H1 (cell line): ENCODE results near the gene NMRK1. TPM values are rescaled to one million over a fixed set of nuclear protein-coding genes. Genes with fewer than 3 reads are reported as not detected.

Source experiments
- CTCF ChIA-PET: fragments of 300-600 bp; sonication (Branson Sonifier 250); formaldehyde crosslinking; loops from one replicate; lab custom pipeline; 2021; ENCODE audit not compliant: partially characterized antibody; lab: Charles Lee
- POLR2A ChIA-PET: fragments of 300-600 bp; sonication (Branson Sonifier 250); formaldehyde crosslinking; loops from one replicate; lab custom pipeline; 2021; ENCODE audit warnings: inconsistent platforms; ENCODE audit not compliant: partially characterized antibody; lab: Charles Lee
- DNase-seq, 2 experiments: peaks; one replicate each; pipeline versions ENCODE4 v3.0.0 to v3.0.0-alpha.2; 2010 to 2022; ENCODE audit warnings: low spot score in 2 of 2, low read depth in 1 of 2, mixed read lengths in 1 of 2
- FAIRE-seq: peaks from 2 replicates; lab custom pipeline; 2011; peaks lifted over from hg19 to GRCh38; lab: Jason Lieb, UNC
- H2AFZ ChIP-seq: 2 replicates; pipeline ENCODE4 v1.8.1; 2012; ENCODE audit warnings: low read length, inconsistent platforms
- H2AK5ac ChIP-seq: 2 replicates; pipeline ENCODE4 v1.6.1; 2013; ENCODE audit warnings: low read depth, low read length
- H2BK120ac ChIP-seq: replicated peaks from 2 replicates; pipeline ENCODE3; 2013; ENCODE audit warnings: low read depth, low read length, inconsistent platforms
- H2BK12ac ChIP-seq: 2 replicates; pipeline ENCODE4 v1.6.1; 2013; ENCODE audit warnings: low read depth, low read length
- H2BK15ac ChIP-seq: 2 replicates; pipeline ENCODE4 v1.6.1; 2013; ENCODE audit warnings: low read length
- H2BK20ac ChIP-seq: 2 replicates; pipeline ENCODE4 v1.6.1; 2013; ENCODE audit warnings: low read length
- H2BK5ac ChIP-seq: 2 replicates; pipeline ENCODE4 v1.6.1; 2013; ENCODE audit warnings: low read depth, low read length
- H3K14ac ChIP-seq: 2 replicates; pipeline ENCODE4 v1.6.1; 2013; ENCODE audit warnings: inconsistent platforms; ENCODE audit not compliant: insufficient read length
- H3K18ac ChIP-seq: 2 replicates; pipeline ENCODE4 v1.6.1; 2013; ENCODE audit warnings: low read length; ENCODE audit errors: extremely low read depth
- H3K23ac ChIP-seq: 2 replicates; pipeline ENCODE4 v1.6.1; 2013; ENCODE audit warnings: inconsistent platforms; ENCODE audit not compliant: insufficient read length
- H3K23me2 ChIP-seq: 2 replicates; pipeline ENCODE4 v1.6.1; 2013; ENCODE audit warnings: low read depth, low read length
- H3K27ac ChIP-seq: 2 replicates; pipeline ENCODE4 v1.6.1; 2011; ENCODE audit warnings: low read depth, low read length, inconsistent platforms
- H3K27me3 ChIP-seq, 4 experiments: replicated peaks in 1 of 4; 1 replicate in 1 of 4; 2 replicates in 3 of 4; pipeline versions ENCODE4 v1.6.1 to v1.8.1; 2011 to 2013; ENCODE audit warnings: low read length in 3 of 4, mild to moderate bottlenecking in 3 of 4, inconsistent platforms in 2 of 4, mixed read lengths in 2 of 4, moderate library complexity in 1 of 4; ENCODE audit not compliant: control insufficient read depth in 3 of 4, insufficient read depth in 3 of 4; ENCODE audit errors: extremely low read depth in 1 of 4
- H3K36me3 ChIP-seq, 4 experiments: 2 replicates each; pipeline versions ENCODE4 v1.6.1 to v1.8.1; 2011 to 2013; ENCODE audit warnings: mild to moderate bottlenecking in 4 of 4, low read length in 3 of 4, moderate library complexity in 2 of 4, control low read depth in 1 of 4, inconsistent platforms in 1 of 4; ENCODE audit not compliant: insufficient read depth in 4 of 4, control insufficient read depth in 2 of 4
- H3K4ac ChIP-seq: replicated peaks from 2 replicates; pipeline ENCODE3; 2013; ENCODE audit warnings: low read length, low read depth, mixed read lengths, inconsistent platforms; ENCODE audit not compliant: insufficient read length
- H3K4me1 ChIP-seq, 4 experiments: replicated peaks in 1 of 4; 1 replicate in 1 of 4; 2 replicates in 3 of 4; pipeline versions ENCODE4 v1.6.1 to v1.8.1; 2011 to 2013; ENCODE audit warnings: low read length in 3 of 4, inconsistent platforms in 2 of 4, mixed read lengths in 1 of 4; ENCODE audit not compliant: insufficient read depth in 4 of 4, control insufficient read depth in 3 of 4
- H3K4me2 ChIP-seq, 2 experiments: 2 replicates each; pipeline versions ENCODE4 v1.6.1 to v1.8.1; 2011 to 2013; ENCODE audit warnings: low read depth in 2 of 2, low read length in 2 of 2, control low read depth in 1 of 2, inconsistent platforms in 1 of 2, mild to moderate bottlenecking in 1 of 2; ENCODE audit not compliant: insufficient read depth in 1 of 2
- H3K4me3 ChIP-seq, 4 experiments: fragments of 200-600, 300-600 bp in 1 of 4; sonication (generic), shearing (Covaris generic), sonication (Bioruptor Twin) in 1 of 4; 2 replicates each; pipeline versions ENCODE4 v1.5.1 to v1.8.1; 2011 to 2016; ENCODE audit warnings: low read length in 4 of 4, low read depth in 3 of 4, control low read depth in 2 of 4, inconsistent platforms in 2 of 4, mild to moderate bottlenecking in 2 of 4, mixed read lengths in 1 of 4, moderate library complexity in 1 of 4; ENCODE audit not compliant: insufficient read depth in 2 of 4; ENCODE audit errors: extremely low read depth in 1 of 4
- H3K56ac ChIP-seq: replicated peaks from 2 replicates; pipeline ENCODE3; 2013; ENCODE audit warnings: low read depth, mild to moderate bottlenecking, mixed read lengths, low read length, inconsistent platforms; ENCODE audit not compliant: insufficient read length
- H3K79me1 ChIP-seq: 2 replicates; pipeline ENCODE4 v1.6.1; 2013; ENCODE audit warnings: low read depth, low read length, control low read depth
- H3K79me2 ChIP-seq, 2 experiments: 2 replicates each; pipeline versions ENCODE4 v1.6.1 to v1.8.1; 2012 to 2013; ENCODE audit warnings: low read length in 2 of 2, mild to moderate bottlenecking in 2 of 2, inconsistent platforms in 1 of 2; ENCODE audit not compliant: insufficient read depth in 2 of 2, control insufficient read depth in 1 of 2
- H3K9ac ChIP-seq, 4 experiments: replicated peaks in 1 of 4; 1 replicate in 1 of 4; 2 replicates in 3 of 4; pipeline versions ENCODE4 v1.6.1 to v1.8.1; 2011 to 2013; ENCODE audit warnings: low read depth in 3 of 4, low read length in 3 of 4, control low read depth in 2 of 4, mild to moderate bottlenecking in 2 of 4, moderate library complexity in 2 of 4, inconsistent platforms in 1 of 4; ENCODE audit errors: extremely low read depth in 1 of 4
- H3K9me3 ChIP-seq, 2 experiments: 2 replicates each; pipeline versions ENCODE4 v1.6.1 to v1.8.1; 2012 to 2013; ENCODE audit warnings: mild to moderate bottlenecking in 2 of 2, moderate library complexity in 2 of 2, control low read depth in 1 of 2, inconsistent platforms in 1 of 2, low read depth in 1 of 2, low read length in 1 of 2, mixed read lengths in 1 of 2; ENCODE audit not compliant: insufficient read depth in 2 of 2
- H4K20me1 ChIP-seq, 2 experiments: replicated peaks in 1 of 2; 2 replicates each; pipeline versions ENCODE3 to v1.8.1; 2011 to 2013; ENCODE audit warnings: inconsistent platforms in 2 of 2, low read length in 2 of 2, mild to moderate bottlenecking in 1 of 2; ENCODE audit not compliant: insufficient read depth in 2 of 2, control insufficient read depth in 1 of 2
- H4K5ac ChIP-seq: 2 replicates; pipeline ENCODE4 v1.6.1; 2013; ENCODE audit warnings: low read length, low read depth, mixed read lengths, inconsistent platforms; ENCODE audit not compliant: insufficient read length
- H4K8ac ChIP-seq: 2 replicates; pipeline ENCODE4 v1.8.0; 2013; ENCODE audit warnings: mild to moderate bottlenecking, moderate library complexity, low read length, inconsistent platforms; ENCODE audit not compliant: insufficient read depth; ENCODE audit errors: extremely low read depth
- H4K91ac ChIP-seq: replicated peaks from 2 replicates; pipeline ENCODE3; 2013; ENCODE audit warnings: low read length, mixed read lengths, inconsistent platforms; ENCODE audit not compliant: insufficient read length
- CREB1 ChIP-seq: IDR thresholded peaks from 2 replicates; pipeline ENCODE4 v1.6.1; 2012; ENCODE audit warnings: inconsistent platforms
- CTBP2 ChIP-seq: IDR thresholded peaks from 2 replicates; pipeline ENCODE4 v1.7.0; 2011; ENCODE audit warnings: borderline replicate concordance, mild to moderate bottlenecking, moderate library complexity, mixed read lengths, low read length; ENCODE audit not compliant: insufficient read depth, insufficient read length
- KDM4A ChIP-seq: IDR thresholded peaks from one replicate; pipeline ENCODE4 v1.7.1; 2012; ENCODE audit warnings: low read depth, mild to moderate bottlenecking, moderate library complexity, low read length, inconsistent platforms; ENCODE audit not compliant: severe bottlenecking
- SUZ12 ChIP-seq: fragments of 200-600 bp; sonication (generic); IDR thresholded peaks from 2 replicates; pipeline ENCODE4 v1.6.1; 2012; ENCODE audit warnings: mild to moderate bottlenecking, inconsistent platforms, low read length, moderate library complexity, mixed read lengths
- WGBS, 2 experiments: shearing (Covaris generic) in 1 of 2; methylation state at CpG; one replicate each; pipeline versions ENCODE4 v1.1.6 to v1.1.7; 2013 to 2015; ENCODE audit warnings: low lambda C conversion rate in 2 of 2, mixed read lengths in 2 of 2, inconsistent platforms in 1 of 2, low coverage in 1 of 2, missing lambda C conversion rate in 1 of 2; ENCODE audit not compliant: insufficient replicate concordance in 2 of 2, insufficient coverage in 1 of 2, insufficient read length in 1 of 2; ENCODE audit errors: extremely low coverage in 1 of 2, missing lambda C conversion rate in 1 of 2; 5-methylcytosine and 5-hydroxymethylcytosine counted together
- polyA plus RNA-seq, 7 experiments: library from polyadenylated mRNA; depleted of rRNA in 3 of 7; stranded (reverse) in 5 of 7; unstranded in 2 of 7; fragments of >200 nt in 5 of 7; fragments of 200-250 nt in 2 of 7; gene quantifications; 1 replicate in 5 of 7; 2 replicates in 1 of 7; 4 replicates in 1 of 7; pipeline versions ENCODE4 v1.2.1 to v1.2.3, GENCODE V29; 2011 to 2013; ENCODE audit warnings: missing spikeins in 2 of 7, mixed read lengths in 2 of 7
- total RNA-seq: library from RNA; stranded (reverse); fragmentation: NEBNext Ultra II Directional; extraction: Animal tissue kit (Norgen Biotek cat#: 25700); gene quantifications from 2 replicates; pipeline ENCODE4 v1.2.1, GENCODE V29; 2021
- TF ChIP-seq, protein P1 (sequence below): IDR thresholded peaks from 2 replicates; pipeline ENCODE4 v1.6.1; 2011; ENCODE audit warnings: low read depth, mild to moderate bottlenecking, low read length; ENCODE audit not compliant: insufficient read depth
- TF ChIP-seq, protein P2 (sequence below): IDR thresholded peaks from 2 replicates; pipeline ENCODE4 v1.6.1; 2011; ENCODE audit warnings: low read length, improper control_type of control experiment

Gene NMRK1
- total and polyA plus RNA-seq, 2 of the 8 experiments (the other 6 are each of a cell fraction or from before 2014, with no cell fraction given), result 5.8 to 8.1 TPM

- Histone ChIP-seq H2BK15ac (no peak overlapping the region), H3K56ac (no peak overlapping the region), H3K18ac (no peak overlapping the region), H2AFZ (no peak overlapping the region), H3K23me2 (no peaks in the 10 kb centered on the region), H3K14ac (no peak overlapping the region), H2BK5ac (no peak overlapping the region), H3K4ac (no peak overlapping the region), H3K79me2 (peaks cover 0 to 4% of the 10 kb centered on the region in 2 experiments; a peak in 2 of 4 replicates), H3K4me3 (no peak overlapping the region), H4K5ac (no peak overlapping the region), H3K79me1 (no peaks in the 10 kb centered on the region), H4K8ac (no peak overlapping the region), H3K9me3 (no peaks in the 10 kb centered on the region), H3K4me2 (no peak overlapping the region), H3K27ac (no peak overlapping the region), H4K20me1 (no peaks in the 10 kb centered on the region), H3K9ac (no peak overlapping the region), H2AK5ac (no peak overlapping the region), H3K4me1 (peaks cover 0 to 2% (median 0%) of the 10 kb centered on the region in 4 experiments; a peak in 1 of 7 replicates), H2BK12ac (no peak overlapping the region), H3K27me3 (no peaks in the 10 kb centered on the region), H3K23ac (no peak overlapping the region), H4K91ac (no peak overlapping the region), H2BK120ac (no peak overlapping the region), H3K36me3 (peaks cover 0 to 10% (median 5%) of the 10 kb centered on the region in 4 experiments; a peak in 3 of 8 replicates), H2BK20ac (no peak overlapping the region)
- FAIRE-seq (no peak), DNase-seq (no peak)
- POLR2A ChIA-PET, result no interaction called here
- 93% methylated on average over 2 of the region's 2 CpGs; no CpG with 5 or more reads in 1 of the 2 experiments for WGBS, 2 experiments
- CTCF ChIA-PET, result interaction anchor here (0.6 kb wide), 2 partner anchors 11 to 1835 kb away, joined by 3 to 5 read pairs; no protein-coding TSS in a partner anchor
- TF ChIP-seq, protein P1, sequence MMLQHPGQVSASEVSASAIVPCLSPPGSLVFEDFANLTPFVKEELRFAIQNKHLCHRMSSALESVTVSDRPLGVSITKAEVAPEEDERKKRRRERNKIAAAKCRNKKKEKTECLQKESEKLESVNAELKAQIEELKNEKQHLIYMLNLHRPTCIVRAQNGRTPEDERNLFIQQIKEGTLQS, result no peak
- TF ChIP-seq KDM4A (no peak), SUZ12 (no peak), CTBP2 (no peak), CREB1 (no peak)
- TF ChIP-seq, protein P2, sequence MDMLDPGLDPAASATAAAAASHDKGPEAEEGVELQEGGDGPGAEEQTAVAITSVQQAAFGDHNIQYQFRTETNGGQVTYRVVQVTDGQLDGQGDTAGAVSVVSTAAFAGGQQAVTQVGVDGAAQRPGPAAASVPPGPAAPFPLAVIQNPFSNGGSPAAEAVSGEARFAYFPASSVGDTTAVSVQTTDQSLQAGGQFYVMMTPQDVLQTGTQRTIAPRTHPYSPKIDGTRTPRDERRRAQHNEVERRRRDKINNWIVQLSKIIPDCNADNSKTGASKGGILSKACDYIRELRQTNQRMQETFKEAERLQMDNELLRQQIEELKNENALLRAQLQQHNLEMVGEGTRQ, result no peak
Measured at GRCh38 chr9:75013735-75014134, 74.2 kb downstream of the NMRK1 start.
